ENCODE data around the gene SPOPL.
"Not testable (repeated sequence)": the region's sequence is repeated elsewhere in the genome, so short reads cannot be mapped to it uniquely, and the experiment has no call there.

SPOPL gene

DNA sequence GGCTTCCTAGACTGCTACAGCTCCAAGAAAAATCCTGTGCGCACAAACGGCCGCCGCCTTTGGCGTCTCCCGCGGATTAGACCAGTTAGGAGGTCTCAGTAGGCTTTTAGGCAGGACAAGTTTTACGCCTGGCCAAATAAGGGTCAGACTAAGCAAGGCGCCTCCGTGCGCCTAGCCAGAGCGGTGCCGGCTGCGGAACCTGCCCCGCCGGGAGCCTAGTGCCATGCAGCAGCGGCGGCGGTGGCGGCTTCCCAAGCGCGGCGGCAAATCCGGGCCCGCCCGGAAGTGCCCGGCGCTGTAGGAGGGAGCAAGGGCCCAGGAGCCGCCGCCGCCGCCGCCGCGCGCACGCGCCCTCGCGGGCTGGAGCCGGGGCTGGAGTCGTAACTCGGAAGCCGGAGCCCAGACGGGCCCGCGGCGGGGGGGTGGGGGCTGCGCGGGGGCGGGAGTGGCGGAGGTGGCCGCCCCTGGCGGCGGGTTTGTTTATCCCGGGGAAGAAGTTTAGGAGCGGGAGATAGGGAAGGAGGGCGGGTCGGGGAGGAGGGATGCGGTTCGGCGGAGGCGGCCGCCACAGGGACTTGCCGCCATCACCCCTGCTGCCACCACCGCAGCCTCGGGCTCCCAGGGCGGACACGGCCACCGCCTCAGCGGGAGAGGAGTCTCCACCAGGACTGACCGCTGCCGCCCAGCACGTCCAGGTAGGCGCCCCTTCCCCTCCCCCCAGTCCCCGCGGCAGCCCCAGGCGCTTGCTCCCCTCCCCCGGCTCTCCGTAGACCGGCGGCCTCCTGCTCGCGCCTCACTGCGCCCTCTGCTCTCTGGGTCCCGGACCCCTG lies at the start of gene SPOPL:
SPOPL (plus strand) TSS at position 346 of the 830 bp plus-strand sequence. CDS start 48,447 bp downstream, outside the sequence.
- peak; percentile 85 for DNase-seq

DNA sequence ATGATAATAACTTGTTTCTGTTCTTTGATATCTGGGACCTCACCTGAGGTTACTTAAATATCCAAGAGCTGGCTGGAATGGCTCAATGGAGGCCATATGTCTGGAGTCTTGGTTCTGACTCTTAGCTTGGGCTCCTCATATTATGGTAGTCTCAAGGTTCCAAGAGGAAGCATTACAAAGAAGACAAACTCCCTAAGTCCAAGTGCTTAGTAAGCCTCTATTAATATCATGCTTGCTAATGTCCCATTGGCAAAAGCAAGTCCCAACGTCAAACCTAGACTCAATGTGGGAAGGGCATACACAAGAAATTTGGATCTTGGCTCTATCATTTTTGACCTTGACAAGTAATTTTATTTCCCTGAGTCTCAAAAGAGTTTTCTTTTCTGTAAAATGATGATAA lies 49.2 kb upstream of the SPOPL start:
- DNase-seq, result no peak

DNA sequence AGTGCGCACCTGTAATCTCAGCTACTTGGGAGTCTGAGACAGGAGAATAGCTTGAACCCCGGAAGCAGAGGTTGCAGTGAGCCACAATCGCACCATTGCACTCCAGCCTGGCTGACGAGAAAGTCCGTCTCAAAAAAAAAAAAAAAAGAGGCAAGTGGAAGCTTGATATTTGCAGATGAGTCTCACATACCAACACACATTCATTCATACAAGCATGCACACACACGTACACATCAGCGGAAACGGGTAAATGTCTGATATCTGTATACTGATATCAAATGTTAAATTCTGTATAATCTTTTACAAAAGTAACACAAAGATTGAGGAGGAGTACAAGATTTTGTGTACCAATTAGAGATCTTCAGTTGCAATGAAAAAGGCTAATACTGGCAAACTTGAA lies 47.8 kb upstream of the SPOPL start:
- no peak for DNase-seq

DNA sequence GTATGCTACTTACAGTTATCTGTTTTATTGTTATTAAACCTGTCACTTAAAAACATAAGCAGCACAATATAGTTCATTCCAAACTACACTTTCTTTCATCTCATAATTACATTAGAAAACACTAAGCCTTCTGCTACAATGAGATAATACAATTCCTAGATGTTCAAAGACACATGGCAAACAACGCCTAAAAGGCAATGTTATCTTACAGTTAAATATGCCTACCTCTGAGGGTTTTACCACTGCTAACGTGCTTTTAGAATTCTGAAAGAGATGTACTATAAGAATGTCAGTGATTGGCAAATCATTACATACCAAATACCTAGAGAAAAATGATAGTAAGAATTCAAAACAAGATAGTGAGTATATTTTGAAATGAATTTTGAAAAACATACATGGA lies 46.8 kb upstream of the SPOPL start:
- no peak for DNase-seq

DNA sequence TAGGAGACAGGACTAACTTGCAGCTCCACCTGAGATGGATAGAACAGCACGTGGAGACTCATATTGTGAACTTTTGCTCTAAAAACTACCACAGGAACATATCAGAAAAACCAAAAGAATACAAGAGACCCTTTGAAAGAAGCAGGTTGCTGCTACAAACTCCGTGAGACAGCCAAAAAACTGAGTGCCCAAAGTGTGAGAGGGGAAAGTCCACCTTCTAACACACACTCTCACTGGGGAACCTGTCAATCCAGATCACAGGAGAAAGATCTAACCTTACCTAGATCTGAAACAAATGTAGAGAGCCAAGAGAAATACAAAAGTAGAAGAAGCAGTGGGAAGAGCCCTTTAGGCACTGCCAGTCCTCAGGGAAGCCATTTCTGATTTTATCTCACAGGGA lies 46.3 kb upstream of the SPOPL start:
- no peak for DNase-seq

DNA sequence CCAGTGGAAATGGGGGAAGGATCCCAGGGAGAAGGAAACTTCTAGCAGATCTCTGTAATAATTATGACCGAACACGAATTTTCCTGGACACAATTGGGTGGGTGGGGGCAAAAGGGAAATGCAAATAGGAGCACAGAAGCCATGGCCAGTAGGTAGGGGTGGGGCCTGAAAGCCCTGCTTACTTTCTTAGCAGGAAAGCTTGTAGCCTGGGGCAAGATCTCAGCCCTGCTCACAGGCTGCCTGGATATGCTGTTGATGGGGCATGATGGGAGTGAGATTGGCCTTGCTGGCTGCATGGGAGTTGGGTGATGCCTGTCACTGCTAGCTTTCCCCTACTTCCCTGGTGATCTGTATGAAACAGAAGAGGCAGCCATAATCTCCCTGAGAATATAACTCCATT lies 45.9 kb upstream of the SPOPL start:
- no peak for DNase-seq

DNA sequence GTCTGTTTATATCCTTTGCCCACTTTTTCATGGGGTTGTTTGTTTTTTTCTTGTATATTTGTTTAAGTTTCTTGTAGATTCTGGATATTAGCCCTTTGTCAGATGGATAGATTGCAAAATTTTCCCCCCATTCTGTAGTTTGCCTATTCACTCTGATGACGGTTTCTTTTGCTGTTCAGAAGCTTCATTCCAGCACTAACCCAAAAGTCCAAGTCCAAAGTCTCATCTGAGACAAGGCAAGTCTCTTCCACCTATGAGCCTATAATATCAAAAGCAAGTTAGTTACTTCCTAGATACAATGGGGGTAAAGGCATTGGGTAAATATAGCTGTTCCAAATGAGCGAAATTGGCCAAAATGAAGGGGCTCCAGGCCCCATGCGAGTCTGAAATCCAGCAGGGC lies 38.9 kb upstream of the SPOPL start:
- DNase-seq, result not testable (repeated sequence)

DNA sequence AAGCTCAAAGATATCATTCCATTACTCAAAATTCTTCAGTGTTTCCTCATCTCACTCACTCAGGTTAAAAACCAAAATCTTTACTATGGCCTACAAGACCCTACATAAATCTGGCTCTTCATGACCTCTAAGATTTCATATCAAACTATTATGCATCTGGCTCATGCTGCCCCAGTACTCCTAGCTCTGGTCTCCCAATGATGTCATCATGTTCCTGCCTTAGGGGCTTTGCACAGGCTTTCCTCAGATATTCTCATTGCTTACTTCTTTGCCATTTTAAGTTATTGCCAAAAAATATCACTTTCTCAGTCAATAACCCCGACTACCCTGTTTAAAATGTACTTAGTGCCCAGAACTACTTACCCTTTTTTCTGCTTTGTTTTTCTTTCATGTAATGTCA lies 33.0 kb upstream of the SPOPL start:
- DNase-seq, result no peak

DNA sequence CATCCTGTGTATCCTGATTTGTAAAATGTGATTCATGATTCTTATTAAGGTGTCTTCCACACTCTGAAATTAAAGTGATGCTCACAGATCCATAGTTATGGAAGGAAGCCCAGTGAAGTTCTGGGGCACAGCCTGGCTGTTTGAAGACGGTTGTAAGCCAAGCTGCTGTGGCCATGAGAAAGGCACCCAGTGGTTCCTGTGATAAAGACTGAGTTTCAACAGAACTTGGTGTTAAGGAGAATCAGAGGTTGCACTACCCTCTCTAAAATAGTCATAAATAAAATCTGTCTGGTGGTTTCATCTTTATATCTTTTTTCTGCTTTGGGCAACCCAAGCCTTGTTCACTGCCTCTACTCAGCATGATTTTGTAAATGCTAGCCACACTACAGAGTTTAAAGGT lies 32.2 kb upstream of the SPOPL start:
- no peak for DNase-seq

DNA sequence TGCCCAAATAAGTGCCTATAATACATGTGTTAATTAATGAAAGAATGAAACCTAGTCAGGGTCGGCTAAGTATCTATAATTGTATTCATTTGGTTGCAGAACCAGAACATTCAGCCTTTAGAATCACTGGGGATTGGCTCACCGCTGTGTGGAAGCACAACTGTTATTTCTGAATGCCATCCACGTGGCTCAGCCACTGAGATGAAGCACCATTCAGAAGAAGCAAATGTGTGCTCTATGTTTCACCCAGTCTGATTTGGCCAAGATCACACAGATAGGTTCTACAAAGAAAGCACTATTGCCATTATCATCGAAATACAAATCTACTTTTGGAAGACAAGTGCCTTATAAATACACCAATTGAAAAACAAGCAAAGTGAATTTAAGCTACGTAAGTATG lies 30.6 kb upstream of the SPOPL start:
- DNase-seq, result no peak

DNA sequence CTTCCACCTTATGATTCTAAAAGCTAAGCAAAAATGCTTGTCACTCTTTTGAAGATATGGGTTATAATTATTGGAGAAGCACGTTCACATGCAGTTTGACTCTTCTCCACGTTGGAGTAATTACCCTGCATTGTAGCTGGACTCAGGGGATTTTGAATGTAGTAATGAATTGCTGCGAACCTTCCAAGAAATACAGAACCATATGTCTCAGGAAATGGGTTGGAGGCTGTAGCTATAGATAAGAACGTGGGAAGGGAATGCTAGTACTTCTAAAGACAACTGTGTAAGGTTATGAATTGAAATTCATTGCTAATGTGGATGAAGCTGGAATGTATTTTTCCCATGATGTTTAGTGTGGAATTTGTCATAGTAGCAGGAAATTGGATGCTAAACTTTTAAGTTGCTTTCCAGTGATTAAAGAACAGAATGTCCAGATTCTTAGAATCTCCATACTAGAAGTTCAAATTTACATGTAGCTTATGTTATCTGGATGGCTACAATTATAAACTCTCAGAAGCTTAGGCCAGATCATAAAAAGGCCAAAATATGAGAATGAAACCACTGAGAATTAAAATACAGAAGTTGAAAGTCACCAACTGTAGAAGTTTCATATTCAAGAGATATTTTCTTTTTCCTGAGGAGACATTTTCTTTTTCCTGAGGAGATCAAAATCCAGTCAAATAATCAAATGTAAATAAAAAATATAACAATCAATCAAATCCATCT lies 27.3 kb upstream of the SPOPL start:
- DNase-seq, result no peak

DNA sequence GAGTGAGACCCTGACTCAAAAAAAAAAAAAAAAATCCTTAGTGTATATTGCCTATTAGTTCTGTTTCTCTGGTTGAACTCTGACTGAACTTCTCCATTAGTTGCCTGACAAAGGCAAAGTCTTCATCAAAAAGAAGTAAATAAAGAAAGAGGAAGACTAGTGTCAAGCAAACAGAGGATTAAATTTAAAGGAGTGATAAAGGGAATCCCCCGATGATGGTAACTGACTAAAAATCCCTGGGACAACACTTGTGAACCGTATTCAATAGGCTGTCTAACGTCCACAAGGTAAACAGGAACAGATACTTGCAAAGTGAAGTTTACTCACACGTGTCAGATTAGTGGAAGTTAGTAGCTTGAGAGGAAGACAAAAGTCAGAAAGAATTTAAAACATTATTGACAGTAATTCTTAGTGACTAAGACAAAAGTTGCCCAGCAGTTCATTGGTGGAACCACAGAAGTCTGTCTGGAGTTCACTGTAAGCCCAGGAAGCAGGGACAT lies 26.2 kb upstream of the SPOPL start:
- DNase-seq, result no peak

DNA sequence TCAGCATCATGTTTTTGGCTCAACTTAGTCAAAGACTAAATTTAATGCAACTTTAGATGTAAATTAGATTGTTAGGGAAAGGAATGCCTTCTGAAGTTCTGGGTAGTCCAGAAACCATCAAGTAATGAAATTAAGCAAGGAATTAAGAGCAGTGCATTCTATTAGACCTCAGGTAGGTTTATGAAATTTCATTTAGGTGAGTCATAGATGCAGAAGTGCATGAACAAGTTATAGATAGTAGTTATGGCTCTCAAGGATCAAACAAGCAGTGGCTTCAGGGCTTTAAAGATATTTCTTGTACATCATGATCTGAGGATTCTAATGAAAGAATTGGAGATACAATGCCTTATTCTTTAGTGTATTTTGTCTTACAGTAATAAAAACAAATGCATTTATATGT lies 25.4 kb upstream of the SPOPL start:
- DNase-seq, result no peak

DNA sequence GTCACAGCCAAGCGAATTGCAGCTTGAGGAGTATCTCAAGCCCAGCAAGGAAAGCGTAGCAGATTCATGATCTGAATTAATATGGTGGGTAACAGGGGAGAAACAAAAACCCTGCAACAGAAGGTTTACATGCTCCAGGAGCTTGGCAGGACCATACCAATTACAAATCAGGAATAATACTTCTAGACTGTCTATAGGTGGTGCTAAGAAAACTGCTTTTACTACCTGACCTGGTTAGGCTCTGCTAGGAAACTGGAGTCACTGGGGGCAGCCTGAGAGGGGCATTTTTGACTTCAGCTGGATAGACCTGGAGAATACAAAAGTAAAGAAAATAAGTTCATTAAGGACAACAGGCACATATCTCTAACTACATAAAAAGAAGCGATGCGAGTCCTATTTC lies 24.6 kb upstream of the SPOPL start:
- DNase-seq, result no peak

DNA sequence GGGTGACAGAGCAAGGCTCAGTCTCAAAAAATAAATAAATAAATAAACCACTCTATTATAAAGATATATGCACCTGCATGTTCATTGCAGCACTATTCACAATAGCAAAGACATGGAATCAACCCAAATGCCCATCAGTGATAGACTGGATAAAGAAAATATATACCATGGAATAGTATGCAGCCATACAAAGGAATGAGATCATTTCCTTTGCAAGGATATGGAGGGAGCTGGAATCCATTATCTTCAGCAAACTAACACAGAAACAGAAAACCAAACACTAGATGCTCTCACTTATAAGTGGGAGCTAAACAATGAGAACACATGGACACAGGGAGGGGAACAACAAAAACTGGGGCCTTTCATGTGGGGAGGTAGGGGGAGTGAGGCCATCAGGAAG lies 18.8 kb upstream of the SPOPL start:
- DNase-seq, result not testable (repeated sequence)

DNA sequence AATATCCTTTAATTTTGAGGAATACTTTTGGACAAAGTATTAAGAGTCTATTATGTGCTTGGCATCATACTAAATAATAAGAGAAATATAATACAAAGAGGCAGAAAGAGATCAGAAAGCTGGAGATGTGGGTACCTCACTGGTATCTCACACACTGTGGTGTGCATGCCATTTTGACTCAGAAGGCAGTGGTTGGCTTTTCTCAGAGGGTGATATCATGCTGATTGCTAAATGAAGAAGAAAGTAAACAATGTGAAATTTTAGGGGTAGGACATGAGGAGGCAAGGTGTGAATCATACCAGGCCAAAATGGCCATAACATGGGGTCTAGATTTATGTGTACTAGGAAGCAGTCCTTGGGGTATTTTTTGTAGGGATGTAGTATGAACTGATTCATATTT lies 16.6 kb upstream of the SPOPL start:
- no peak for DNase-seq

DNA sequence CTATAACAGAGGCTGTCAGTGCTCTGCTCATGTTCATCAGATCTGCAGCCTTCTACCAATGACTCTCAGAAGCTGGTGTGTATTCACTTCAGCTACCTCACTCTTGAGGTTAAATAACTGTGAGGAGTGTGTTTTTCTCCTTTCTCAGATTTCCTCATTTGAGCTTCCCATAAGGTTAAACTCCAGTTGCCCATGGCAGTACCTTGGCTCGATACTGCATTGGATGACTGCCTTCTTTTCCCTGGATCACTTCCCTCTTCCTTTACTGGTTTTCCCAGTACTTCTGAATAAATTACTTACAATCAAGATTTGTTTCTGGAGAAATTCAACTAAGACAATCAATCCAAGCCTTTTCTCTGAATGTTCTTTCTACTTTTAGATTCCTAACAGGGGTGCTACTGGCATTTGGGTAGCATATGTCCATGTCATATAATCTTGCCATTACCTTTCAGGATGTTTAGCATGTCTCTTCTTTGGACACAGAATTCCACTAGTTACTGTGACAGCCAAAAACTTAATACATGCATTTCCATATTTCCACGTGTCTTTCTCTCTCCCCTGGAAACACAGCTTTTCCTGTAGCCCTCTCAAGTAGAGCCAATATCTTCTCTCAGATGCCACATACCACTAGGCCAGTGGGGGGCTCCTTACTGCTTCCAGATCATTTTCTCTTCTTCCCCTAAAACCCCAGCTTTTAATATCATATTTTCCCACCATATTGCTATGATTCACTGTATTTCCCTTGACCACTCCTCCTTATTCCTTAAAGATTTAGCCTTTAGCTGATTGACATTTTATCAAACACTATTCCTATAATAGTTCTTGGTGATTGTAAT lies 15.0 kb upstream of the SPOPL start:
- DNase-seq, result no peak

DNA sequence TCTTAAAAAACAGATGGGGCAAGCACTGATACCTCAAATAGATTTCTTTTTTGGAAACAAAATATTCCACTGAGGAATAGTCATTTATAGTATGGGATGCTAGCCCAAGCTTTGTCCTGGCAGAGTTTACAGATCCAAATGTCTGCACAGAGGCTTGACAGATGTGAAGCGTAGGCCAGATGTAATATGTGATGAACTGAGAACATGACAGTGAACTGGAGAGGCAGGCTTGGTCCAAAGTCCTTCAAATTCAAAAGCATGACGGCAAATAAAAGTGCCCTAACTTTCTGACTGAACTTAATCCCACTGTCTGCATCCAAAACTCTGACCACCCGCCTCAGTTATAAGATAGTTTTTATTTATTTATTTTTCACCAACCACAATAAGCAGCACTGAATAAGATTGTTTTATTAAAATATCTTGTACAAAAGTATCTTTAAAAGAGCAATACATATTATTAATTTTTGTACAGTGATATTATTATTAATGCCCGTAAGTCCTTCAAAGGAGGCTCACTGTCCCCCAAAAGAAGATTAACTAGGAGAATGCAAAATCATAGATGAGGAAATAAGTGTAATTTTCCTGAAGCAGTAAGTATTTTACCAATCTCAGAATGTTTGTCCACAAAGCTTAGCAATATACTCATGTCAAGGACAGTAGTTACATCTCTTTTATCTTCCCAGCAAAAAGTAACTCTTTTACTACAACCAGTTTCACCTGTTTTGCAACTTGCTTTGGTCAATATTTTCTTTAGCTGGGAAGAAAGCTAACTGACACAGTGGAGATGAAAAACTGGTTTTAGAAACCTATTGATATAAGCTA lies 10.7 kb upstream of the SPOPL start:
- DNase-seq, result no peak

DNA sequence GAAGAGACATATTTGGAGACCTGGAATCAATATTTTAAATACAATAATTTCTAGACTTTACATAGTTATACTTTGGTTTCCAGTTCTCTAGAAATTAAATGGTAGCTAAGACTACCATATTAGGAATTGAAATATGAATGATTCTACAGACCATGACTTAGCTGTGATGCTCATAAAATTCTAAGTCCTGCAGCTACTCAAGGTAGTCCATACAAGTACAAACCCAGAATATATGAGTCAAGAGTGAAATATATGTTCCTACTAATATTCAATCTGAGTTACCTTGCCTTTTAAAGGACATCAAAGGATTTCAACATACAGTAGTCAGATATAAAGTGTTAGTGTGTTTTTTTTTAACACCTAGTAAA lies 10.1 kb upstream of the SPOPL start:
- no peak for DNase-seq

DNA sequence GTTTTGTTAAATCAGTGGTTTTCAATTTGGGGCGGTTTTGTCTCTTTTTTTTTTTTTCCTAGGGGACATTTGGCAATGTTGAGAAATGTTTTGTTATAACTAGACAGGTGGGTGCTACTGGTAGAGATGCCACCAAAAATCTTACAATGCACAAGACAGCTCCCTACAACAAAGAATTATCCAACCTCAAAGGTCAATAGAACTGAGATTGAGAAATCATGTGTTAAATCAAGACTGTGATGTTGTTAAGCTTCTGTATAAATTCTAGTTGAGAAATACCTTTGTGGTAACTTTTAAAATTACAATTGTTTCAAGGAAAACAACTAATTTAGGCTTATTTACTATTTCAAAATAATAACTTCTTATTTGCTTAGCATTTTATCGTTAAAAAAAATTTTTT lies 9.4 kb upstream of the SPOPL start:
- DNase-seq, result no peak

DNA sequence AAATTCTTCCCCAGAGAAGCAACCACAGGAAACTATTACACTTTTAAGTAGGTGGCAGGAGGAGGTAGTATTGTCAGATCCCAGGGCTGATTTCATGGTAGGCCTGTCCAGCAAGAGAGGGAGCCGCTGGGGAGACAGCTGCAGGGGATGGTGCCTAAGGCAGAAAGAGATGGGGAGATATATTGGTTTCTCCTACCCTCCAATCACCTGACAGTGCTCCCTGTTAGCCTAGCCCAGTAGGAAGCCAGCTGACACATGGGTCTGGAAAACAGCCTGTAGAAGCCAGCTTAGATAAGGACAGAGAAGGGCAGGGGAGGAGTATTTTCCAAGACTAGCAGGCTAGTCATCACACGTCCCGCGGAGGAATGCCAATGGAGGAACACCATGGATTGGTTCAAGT lies 8.2 kb upstream of the SPOPL start:
- no peak for DNase-seq

DNA sequence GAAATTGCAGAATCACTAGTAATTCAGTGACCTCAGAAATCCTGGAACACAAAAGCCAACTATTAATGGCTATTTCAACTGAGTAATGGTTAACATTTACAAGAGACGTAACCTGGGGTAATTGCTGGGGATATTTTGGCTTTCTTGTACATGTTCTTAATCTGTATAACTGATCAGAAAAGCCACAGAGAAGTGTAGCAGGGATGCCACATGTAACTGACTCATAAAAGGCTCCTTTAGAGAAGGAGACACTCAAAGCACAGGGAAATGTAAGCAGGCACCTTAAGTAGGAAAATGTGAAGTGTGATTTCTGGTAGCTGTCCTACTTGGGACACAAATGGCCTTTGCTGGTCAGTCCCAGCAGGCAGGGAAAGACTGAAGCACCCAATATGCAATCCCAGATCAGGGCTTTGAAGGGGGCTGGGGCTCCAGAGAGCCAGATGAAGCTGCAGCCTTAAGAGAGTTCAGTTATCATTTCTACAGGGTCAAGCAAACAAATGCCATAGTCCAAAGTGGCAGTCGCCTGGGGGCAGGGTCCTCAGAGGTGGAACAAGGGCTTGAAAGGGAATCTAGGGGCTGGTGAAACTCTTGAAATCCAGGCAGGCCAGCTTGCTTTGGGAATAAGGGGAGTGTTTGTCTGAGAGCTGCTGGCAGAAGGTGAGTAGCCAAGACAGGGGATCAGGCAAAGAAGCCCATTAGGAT lies 7.2 kb upstream of the SPOPL start:
- DNase-seq, result no peak
